HG02642 (cell line): Measurements from ENCODE around the gene PEA15.

Source experiments
- ATAC-seq: cut with Tn5 transposase; IDR thresholded peaks from one replicate; pipeline ENCODE4 v1.9.1; 2021; ENCODE audit warnings: mild to moderate bottlenecking; ENCODE audit not compliant: unreplicated experiment, poor library complexity

PEA15 gene, protein sequence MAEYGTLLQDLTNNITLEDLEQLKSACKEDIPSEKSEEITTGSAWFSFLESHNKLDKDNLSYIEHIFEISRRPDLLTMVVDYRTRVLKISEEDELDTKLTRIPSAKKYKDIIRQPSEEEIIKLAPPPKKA

DNA sequence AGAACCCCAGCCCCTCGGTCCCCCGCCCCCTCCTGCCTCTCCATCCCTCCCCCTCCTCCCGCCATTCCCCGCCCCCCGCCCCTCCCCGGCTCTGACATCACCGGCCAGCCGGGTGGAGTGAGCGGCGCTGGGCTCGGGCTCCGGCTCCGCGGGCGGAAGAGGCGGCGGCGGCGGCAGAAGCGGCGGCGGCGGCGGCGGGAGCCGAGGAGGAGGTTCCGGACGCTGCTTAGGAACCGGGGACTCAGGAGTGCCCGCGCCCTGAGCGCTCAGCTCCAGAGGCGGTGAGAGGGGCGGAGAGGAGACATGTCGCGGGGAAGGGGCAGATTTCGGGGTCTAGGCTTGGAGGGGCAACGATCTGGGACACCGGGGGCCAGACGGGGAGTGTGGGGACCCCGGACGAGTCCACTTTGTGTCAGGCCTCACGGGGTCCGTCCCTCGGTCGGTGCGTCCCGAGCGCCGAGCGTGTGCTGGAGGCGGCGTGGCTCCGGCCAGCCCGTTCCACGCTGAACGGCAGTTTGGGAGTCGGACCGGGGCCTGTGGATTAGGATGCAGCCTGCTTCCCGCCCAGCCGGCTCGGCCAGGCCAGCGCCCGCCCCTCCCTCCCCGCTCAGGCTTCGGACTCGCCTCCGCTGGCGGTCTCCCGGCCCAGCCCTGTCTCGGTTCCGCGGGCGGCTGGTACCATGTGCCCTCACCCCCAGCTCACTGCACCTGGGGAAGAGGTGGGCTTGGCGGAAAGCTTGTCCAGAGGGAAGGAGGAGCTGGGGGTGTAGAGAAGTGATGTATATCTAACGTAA lies at the start of gene PEA15:
PEA15 (plus strand) TSS at position 143 of the 794 bp plus-strand sequence. CDS start 6,161 bp downstream, outside the sequence.
- ATAC-seq: peak; percentile 51

DNA sequence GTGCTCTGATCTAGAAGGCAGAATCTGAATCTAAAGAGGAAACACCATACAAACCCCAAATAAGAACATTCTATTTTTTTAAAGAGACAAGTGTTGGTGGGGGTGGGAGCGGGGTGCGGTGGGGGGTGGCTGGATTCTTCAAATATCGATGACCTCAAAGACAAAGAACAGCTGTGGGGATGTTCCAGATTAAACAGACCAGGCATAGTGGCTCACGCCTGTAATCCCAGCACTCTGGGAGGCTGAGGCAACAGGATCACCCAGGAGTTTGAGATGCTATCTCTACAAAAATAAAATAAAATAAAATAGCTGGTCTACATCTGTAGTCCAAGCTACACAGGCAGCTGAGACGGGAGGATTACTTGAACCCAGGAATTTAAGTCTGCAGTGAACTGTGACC lies 48.8 kb upstream of the PEA15 start:
- ATAC-seq: no peak

DNA sequence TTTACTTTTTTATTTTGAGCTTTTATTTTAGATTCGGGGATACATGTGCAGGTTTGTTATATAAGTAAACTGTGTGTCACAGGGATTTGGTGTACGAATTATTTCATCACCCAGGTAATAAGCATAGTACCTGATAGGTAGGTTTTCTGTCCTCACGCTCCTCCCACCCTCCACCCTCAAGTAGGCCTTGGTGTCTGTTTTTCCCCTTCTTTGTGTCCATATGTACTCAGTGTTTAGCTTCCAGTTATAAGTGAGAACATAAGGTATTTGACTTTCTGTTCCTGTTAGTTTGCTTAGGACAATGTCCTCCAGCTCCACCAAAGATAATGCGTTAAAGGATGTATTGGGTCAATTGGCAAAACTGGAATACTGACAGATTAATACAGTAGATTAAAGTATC lies 48.0 kb upstream of the PEA15 start:
- ATAC-seq: no peak

DNA sequence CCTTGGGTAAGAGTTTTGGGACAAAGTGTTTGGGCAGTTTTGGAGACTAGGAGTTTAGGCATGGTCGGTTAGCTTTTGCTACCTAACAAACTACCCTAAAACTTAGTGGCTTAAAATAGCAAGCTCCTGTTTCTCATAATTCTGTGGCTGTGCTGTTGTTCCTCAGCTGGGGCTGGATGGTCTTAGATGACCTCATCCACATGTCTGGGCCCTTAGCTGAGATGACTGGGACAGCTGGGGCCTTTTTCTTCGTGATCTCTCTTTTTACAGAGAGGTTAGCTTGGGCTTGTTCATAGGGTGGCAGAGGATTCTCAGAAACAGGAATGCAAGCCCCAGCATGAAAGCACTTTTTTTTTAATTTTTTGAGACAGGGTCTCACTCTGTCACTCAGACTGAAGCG lies 47.2 kb upstream of the PEA15 start:
- no peak for ATAC-seq

DNA sequence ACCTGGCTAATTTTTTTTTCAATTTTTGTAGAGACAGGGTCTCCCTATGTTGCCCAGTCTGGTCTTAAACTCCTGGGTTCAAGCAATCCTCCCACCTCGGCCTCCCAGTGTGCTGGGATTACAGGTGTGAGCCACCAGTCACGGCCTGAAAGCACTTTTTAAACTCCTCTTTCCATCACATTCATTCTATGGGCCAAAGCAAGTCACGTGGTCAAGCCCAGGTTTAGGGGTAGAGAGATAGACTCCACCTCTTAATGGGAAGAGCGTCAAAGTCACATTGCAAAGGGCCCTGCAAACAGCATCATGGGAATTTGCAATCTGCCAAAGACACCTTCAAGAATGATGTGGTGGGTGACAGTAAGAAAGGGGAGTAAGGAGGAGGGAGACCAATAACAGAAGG lies 46.6 kb upstream of the PEA15 start:
- ATAC-seq: no peak

DNA sequence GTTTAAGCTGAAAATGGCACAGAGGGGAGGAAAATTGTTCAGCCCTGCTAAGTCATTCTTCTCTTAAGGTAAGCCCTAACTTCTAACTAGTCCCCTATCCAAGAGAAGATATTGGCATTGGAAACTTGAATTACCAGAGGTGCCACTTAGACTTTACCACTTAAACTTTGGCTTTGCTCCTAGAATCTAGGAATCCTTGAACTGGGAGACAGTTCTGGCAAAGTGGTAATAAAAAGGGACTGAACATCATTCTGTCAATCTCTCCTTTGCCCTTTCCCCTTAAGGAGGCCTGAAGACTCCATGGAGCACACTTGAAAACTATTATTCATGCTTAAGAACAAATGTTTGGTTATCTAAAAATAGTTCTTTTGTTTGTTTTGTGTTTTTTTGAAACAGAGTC lies 45.3 kb upstream of the PEA15 start:
- no peak for ATAC-seq

DNA sequence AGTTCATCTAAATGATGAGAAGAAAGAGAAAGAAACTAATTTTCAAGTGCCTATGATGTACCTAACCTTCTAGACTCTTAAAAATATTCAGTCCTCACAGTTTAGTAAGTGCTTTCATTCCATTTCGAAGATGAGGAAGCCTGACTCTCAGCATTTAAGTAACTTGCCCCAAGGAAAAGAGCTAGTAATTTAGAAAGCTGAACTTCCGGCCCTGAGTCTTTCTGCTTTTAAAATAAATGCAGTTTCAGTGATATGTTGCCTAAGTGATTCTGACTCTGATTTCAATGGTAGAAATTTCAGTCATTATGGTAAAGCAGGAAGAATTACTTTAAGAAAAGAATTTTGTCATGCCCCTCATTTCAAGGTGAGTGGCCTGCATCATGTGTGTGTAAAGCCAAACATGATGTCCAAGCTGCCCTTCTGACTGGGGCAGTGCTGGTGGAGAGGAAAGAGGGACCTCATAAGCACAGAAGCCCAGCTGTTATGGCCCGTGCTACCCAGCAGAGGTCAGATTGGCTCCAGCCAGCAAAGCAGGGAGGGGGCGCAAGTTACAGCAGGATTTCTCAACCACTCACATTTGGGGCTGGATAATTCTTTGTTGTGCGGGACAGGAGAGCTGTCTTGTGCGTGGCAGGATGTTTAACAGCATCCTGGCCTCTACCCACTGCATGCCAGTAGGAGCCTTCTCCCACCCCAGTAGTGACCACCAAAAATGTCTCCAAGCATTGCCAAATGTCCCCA lies 43.0 kb upstream of the PEA15 start:
- ATAC-seq: no peak

DNA sequence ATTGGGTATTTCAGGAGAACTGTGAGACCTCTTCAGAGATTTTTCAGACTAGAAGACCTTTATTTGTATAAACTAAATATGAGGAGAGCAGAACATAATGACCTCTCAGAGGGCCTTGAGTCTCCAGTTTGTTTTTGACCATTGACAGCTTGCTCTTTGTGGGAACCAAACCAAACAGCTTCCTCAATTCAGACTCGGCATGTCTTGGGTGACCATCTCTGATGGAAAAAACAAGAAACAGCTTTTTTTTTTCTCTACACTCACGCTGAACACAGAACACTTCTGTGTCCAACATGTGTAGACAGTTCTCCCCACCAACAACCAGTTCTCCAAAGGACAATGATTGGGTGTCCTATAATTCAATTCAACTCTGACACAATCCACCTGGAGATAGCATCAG lies 42.3 kb upstream of the PEA15 start:
- ATAC-seq: no peak

DNA sequence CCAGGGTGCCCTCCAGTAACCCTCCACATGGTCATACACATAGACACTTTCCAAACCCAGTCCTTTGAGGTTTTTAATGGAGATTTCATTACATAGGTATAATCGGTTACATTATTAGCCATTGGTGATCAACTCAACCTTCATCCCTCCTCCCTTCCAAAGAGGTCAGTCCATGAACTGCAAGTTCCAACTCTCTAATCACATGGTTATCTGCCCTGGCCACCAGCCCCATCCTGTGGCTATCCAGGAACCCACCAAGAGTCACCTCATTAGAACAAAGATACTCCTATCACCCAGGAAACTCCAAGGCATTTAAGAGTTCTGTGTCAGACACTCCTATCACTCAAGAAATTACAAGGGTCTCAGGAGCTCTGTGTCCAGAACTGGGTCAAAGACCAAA lies 41.6 kb upstream of the PEA15 start:
- no peak for ATAC-seq

DNA sequence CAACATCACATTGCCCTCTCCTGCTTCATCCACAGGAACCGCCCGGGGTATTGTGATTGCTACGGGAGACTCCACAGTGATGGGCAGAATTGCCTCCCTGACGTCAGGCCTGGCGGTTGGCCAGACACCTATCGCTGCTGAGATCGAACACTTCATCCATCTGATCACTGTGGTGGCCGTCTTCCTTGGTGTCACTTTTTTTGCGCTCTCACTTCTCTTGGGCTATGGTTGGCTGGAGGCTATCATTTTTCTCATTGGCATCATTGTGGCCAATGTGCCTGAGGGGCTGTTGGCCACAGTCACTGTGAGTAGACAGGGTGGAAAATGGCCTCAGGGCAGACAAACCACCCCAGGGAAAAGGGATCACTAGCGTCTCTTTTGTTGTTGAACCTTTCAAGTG lies 41.1 kb upstream of the PEA15 start:
- ATAC-seq: no peak

DNA sequence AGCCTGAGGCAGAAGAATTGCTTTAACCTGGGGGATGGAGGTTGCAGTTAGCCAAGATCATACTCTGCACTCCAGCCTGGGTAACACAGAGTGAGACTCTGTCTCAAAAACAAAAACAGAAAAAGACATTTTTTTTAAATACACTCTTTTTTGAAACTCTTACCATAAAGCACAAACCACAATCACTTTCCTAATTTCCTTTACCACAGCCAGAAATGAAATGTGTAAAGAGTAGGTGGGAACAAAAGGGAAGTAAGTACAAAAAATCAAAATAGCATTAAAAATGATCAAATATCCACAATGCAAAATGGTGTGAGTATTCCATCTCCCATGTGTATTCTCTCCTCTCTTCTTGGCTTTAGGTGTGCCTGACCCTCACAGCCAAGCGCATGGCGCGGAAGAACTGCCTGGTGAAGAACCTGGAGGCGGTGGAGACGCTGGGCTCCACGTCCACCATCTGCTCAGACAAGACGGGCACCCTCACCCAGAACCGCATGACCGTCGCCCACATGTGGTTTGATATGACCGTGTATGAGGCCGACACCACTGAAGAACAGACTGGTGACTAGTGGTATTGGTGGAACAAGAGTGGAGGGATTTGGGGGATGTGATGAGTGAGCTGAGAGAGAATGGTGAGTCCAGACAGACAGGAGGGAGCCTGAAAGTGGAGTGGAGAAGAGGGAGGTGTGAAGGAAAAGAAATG lies 38.9 kb upstream of the PEA15 start:
- no peak for ATAC-seq

DNA sequence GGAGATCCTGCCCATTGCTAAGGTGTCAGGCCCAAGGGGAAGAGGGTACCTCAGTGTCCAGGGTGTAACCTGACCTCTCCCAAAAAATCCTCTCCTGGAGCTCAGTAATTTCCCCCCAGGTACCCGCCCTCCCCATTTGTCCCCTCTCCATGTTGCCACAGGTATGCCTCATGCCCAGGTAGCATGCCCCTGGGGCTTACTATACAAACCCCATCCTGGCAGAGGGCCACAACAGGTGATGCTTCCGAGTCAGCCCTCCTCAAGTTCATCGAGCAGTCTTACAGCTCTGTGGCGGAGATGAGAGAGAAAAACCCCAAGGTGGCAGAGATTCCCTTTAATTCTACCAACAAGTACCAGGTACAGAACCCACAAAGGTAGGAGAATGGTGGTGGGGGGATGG lies 38.1 kb upstream of the PEA15 start:
- ATAC-seq: no peak

DNA sequence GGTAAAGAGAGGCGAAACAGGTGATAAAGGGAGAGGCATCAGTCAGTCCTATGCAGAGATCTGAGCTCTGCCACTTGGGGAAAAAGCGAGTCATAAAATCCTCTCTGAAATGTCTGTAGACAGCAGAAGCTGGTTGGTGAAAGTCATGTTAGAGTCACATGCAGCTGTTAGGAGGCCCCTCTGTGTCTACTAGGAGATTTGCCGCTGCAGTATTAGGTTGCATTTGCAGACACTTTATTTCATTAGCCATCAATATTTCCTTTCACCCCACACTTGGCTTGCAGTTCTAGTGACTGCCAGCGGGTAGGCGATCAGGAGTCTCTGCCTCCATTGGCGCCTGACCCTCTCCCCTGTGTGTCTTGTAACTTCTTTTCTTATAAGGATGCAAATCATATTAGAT lies 37.6 kb upstream of the PEA15 start:
- ATAC-seq: no peak

DNA sequence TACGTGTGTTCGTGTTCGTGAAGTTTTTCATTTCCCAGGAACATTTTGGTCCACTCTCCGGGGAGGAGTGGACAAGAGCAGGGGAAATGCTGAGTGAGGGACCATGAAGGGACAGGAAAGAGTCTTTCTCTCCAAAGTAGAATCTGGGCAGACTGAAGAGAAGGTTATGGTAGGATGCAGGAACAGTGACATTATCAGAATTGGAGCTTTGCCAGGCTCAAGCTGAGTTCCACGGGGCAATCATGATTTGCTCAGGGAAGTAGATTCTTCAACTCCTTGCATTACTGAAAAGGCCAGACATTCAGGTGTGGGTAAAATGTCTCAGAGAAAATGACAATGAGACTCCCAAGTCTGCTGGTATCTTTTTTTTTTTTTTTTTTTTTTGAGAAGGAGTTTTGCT lies 37.2 kb upstream of the PEA15 start:
- ATAC-seq: no peak

DNA sequence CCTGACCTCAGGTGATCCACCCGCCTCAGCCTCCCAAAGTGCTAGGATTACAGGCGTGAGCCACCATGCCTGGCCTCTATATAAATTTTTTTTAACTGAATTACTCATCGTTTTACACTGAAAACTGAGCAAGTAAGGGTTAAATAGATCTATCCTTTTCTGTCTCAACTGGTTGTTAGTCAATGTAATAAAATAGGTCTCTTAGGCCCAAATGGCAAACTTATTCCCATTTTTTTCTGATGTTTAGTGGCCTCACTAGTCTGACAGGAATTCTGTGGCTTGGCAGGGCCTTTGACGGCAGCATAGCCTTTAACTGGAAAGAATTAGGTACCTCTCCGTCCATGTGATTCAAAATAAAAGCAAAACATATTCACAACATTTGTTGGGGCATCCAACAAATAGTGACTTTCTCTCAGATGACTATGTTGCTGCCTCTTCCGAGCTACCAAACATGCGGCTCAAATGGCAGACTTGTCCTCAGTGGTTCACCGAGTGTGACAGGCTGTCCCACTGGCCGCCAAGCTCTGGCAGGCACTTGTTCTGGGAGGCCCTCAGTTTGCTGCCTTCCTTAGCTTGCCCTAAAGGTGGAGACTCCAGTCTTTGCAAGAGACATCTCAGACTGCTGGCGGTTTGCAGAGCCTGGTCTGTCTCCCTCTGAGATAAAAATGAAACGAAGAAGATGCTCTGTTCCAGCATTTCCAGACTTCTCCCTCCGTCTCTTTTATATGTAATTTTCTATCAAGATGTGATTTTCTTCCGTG lies 36.4 kb upstream of the PEA15 start:
- no peak for ATAC-seq

DNA sequence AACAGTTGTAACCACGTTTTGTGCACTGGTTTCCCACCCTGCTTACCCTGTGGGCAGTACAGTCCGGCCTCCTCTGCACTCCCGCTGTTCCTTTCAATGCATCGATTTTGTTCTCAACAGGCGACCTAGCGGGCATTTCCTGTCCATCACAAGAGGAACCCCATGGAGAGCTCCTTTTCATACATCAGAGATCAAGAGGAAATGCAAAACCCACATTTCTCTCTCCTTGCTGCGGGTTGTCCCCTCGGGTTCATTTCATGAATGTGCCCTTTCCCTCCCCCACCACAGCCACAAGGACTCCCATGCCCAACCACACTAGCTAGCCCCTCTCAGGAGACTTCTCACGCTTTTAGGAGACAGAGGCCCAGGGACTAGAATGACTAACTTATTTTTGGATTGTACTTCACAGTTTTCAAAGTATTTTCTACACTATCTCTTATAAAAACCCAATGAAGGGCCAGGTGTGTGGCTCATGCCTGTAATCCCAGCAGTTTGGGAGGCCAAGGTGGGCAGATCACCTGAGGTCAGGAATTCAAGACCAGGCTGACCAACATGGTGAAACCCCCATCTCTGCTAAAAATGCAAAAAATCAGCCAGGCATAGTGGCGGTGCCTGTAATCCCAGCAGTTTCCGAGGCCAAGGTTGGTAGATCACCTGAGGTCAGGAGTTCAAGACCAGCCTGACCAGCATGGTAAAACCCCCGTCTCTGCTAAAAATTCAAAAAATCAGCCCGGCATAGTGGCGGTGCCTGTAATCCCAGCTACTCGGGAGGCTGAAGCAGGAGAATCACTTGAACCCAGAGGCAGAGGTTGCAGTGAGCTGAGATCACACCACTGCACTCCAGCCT lies 35.4 kb upstream of the PEA15 start:
- ATAC-seq: peak; percentile 66

DNA sequence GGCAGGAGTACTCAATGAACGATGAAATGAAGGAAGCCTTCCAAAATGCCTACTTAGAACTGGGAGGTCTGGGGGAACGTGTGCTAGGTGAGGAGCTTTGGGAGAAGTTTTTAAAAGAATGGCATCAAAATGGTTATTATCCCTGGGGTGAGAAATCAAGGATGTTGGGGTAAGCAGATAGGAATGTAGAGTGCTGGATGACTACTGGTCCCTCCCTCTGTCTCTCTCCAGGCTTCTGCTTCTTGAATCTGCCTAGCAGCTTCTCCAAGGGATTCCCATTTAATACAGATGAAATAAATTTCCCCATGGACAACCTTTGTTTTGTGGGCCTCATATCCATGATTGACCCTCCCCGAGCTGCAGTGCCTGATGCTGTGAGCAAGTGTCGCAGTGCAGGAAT lies 33.8 kb upstream of the PEA15 start:
- ATAC-seq: no peak

DNA sequence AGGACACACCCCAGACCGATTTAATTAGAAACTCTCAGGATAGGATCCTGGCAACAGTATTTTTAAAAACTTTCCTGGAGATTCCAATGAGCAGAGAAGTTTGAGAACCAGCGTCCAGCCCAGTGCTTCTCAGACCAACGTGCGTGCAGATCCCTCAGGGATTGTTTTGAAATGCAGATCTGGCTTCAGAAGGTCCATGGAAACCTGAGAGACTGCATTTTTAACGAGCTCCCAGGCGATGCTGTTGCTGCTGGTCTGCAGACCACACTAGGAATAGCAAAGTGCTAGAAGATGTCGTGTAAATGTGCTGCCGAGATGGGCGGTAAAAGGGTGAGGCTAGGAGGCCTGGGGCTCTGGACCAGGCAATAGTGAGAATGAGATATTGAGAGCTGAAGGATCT lies 33.2 kb upstream of the PEA15 start:
- no peak for ATAC-seq

DNA sequence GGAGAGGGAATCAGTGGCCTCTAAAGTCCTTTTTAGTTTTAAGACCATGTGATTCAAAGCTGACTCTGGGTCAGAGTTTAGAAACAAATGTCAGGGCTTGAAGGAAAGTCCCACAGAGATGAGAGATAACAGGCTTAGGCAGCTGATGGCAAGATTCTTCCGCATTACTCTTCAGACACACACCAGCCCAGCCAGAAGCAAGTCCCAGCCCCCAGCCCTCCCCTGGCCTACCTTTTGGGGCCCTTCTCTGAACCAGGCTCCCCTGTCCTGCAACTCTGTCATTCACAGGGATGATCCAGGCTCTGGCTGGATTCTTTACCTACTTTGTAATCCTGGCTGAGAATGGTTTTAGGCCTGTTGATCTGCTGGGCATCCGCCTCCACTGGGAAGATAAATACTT lies 28.0 kb upstream of the PEA15 start:
- no peak for ATAC-seq
